Neural progenitor cell (in vitro differentiated cells): Measurements from ENCODE around the gene FEV.

Experiments
- EZH2phosphoT487 ChIP-seq: fragments of 200-600 bp; sonication (generic); IDR thresholded peaks from 2 replicates; pipeline ENCODE4 v1.6.1; 2017; ENCODE audit warnings: antibody characterized with exemption
- TF ChIP-seq, protein P1 (sequence below): fragments of 200-600 bp; sonication (generic); IDR thresholded peaks from 2 replicates; pipeline ENCODE4 v1.5.1; 2017; ENCODE audit warnings: antibody characterized with exemption, mild to moderate bottlenecking

DNA sequence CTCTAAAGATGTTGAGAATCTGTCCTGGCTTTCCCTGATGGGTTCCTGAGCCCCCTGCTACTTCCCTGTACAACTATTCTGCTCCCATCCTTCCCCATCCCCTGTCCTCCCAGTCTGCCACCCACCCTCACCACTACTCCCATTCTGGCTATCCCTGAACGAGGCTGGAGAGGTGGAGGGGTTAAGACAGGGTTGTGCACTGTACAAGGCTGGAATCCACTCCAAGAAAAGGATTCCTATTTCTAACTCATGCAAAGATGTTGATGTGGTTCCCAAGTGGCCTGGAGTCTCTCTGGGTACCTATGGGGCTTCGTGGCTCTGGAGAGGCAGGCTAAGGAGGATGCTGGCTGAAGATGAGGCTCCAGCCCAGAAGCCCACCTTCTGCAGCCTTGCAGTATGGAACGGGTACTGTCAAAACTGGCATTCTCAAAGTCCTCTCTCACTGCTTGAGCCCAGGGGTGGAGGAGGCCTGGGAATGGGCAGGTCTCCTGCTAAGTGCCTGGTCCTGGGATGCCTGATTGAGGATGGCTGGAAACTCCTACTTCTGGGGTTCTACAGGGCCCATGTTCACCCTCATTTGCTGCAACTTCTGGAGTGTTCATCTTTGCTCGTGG lies 1.3 kb upstream of the FEV start:
- TF ChIP-seq EZH2phosphoT487 = no peak
- TF ChIP-seq, protein P1, sequence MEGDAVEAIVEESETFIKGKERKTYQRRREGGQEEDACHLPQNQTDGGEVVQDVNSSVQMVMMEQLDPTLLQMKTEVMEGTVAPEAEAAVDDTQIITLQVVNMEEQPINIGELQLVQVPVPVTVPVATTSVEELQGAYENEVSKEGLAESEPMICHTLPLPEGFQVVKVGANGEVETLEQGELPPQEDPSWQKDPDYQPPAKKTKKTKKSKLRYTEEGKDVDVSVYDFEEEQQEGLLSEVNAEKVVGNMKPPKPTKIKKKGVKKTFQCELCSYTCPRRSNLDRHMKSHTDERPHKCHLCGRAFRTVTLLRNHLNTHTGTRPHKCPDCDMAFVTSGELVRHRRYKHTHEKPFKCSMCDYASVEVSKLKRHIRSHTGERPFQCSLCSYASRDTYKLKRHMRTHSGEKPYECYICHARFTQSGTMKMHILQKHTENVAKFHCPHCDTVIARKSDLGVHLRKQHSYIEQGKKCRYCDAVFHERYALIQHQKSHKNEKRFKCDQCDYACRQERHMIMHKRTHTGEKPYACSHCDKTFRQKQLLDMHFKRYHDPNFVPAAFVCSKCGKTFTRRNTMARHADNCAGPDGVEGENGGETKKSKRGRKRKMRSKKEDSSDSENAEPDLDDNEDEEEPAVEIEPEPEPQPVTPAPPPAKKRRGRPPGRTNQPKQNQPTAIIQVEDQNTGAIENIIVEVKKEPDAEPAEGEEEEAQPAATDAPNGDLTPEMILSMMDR = no peak
